Prostate gland (tissue), 2 donors: ENCODE results near the gene APPL2. TPM values are rescaled to one million over a fixed set of nuclear protein-coding genes. Genes with fewer than 3 reads are reported as not detected.

Source experiments
- DNase-seq: peaks from one replicate; pipeline ENCODE4 v3.0.0-alpha.2; 2019; ENCODE audit warnings: low spot score
- H3K27ac ChIP-seq, 2 donors: fragments of 200-600 bp; sonication (generic); 2 replicates each; pipeline ENCODE4 v1.5.1; 2017 to 2019
- H3K27me3 ChIP-seq: fragments of 200-600 bp; sonication (generic); replicated peaks from 2 replicates; pipeline ENCODE4 v1.5.1; 2019; ENCODE audit not compliant: insufficient read depth
- H3K36me3 ChIP-seq, 2 donors: fragments of 200-600 bp; sonication (generic); 1 replicate in 1 of 2; 2 replicates in 1 of 2; pipeline versions ENCODE4 v1.5.1 to v1.8.1; 2017 to 2019
- H3K4me1 ChIP-seq: fragments of 200-600 bp; sonication (generic); replicated peaks from 2 replicates; pipeline ENCODE4 v1.5.1; 2019
- H3K4me3 ChIP-seq, 2 donors: fragments of 200-600 bp; sonication (generic); 2 replicates each; pipeline ENCODE4 v1.5.1; 2017 to 2019
- H3K9me3 ChIP-seq: fragments of 200-600 bp; sonication (generic); 2 replicates; pipeline ENCODE4 v1.5.1; 2017
- CTCF ChIP-seq, 4 experiments: fragments of 200-600 bp in 2 of 4; fragments of 450-650 bp in 2 of 4; sonication (generic) in 2 of 4; IDR thresholded peaks; 1 replicate in 3 of 4; 2 replicates in 1 of 4; pipeline ENCODE4 v1.5.1; 2016 to 2019; ENCODE audit warnings: antibody characterized with exemption in 4 of 4, mild to moderate bottlenecking in 2 of 4, moderate library complexity in 2 of 4
- POLR2A ChIP-seq: fragments of 450-650 bp; IDR thresholded peaks from one replicate; pipeline ENCODE4 v1.6.1; 2016; ENCODE audit warnings: antibody characterized with exemption, mild to moderate bottlenecking
- POLR2AphosphoS5 ChIP-seq: sonication (generic); formaldehyde crosslinking; IDR thresholded peaks from one replicate; pipeline ENCODE4 v1.6.1; 2017; ENCODE audit warnings: antibody characterized with exemption
- WGBS: methylation state at CpG from one replicate; pipeline ENCODE4 v1.1.5; 2018; 5-methylcytosine and 5-hydroxymethylcytosine counted together
- intact Hi-C: fragments of 100-400 bp; cut with DNase I; formaldehyde crosslinking; loops from one replicate; pipeline ENCODE4 v1.14.2; 2022
- total RNA-seq, 2 donors: library from RNA; depleted of rRNA; stranded (reverse); fragments of >200 nt; gene quantifications; one replicate each; pipeline ENCODE4 v1.1.0, GENCODE V29; 2016

APPL2 gene
- total RNA-seq, 2 donors from 2014 or later = 72.0 to 110 TPM

DNA sequence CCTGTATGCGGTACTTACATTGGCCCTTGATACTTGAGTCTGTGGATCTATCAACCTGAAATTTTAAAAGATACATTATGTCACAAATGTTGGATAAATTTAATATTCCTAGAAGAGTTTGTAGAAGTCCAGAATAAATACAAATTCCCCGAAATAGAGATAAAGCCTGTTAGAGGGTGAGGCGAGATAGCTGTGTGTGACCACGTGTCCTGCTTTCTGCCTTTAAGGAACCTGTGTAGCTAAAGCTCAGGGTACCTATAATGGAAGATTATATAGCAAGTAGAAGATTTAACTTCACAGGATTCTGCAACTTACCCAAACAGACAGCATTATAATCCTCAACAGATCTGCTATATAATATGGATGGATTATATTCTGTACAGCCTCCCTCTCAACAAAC is 58.8 kb downstream of the APPL2 start:
- intact Hi-C loops = no loop called here
- no peak overlapping the region for H3K27ac ChIP-seq
- no peaks in the 10 kb centered on the region for H3K4me1 ChIP-seq
- no peak for DNase-seq
- no peak overlapping the region for H3K4me3 ChIP-seq
- H3K9me3 ChIP-seq = no peaks in the 10 kb centered on the region
- no peak for TF ChIP-seq POLR2A
- TF ChIP-seq POLR2AphosphoS5 = no peak
- TF ChIP-seq CTCF (IDR thresholded peaks at IDR 0.05) = no peak
- H3K36me3 ChIP-seq = no peaks in the 10 kb centered on the region
- WGBS = 94% methylated on average over 4 of the region's 4 CpGs
- H3K27me3 ChIP-seq = no peaks in the 10 kb centered on the region

GRCh38 chr12:105175397-105175990 is 60.5 kb downstream of the APPL2 start:
- no peak for TF ChIP-seq CTCF (IDR thresholded peaks at IDR 0.05)
- no peak for TF ChIP-seq POLR2AphosphoS5
- TF ChIP-seq POLR2A = no peak
- Histone ChIP-seq H3K27me3 (no peaks in the 10 kb centered on the region), H3K9me3 (no peaks in the 10 kb centered on the region), H3K36me3 (no peaks in the 10 kb centered on the region), H3K27ac (no peak overlapping the region), H3K4me1 (no peaks in the 10 kb centered on the region), H3K4me3 (no peak overlapping the region)
- WGBS = 67% methylated on average over 2 of the region's 2 CpGs
- DNase-seq = no peak
- intact Hi-C loops = no loop called here

DNA sequence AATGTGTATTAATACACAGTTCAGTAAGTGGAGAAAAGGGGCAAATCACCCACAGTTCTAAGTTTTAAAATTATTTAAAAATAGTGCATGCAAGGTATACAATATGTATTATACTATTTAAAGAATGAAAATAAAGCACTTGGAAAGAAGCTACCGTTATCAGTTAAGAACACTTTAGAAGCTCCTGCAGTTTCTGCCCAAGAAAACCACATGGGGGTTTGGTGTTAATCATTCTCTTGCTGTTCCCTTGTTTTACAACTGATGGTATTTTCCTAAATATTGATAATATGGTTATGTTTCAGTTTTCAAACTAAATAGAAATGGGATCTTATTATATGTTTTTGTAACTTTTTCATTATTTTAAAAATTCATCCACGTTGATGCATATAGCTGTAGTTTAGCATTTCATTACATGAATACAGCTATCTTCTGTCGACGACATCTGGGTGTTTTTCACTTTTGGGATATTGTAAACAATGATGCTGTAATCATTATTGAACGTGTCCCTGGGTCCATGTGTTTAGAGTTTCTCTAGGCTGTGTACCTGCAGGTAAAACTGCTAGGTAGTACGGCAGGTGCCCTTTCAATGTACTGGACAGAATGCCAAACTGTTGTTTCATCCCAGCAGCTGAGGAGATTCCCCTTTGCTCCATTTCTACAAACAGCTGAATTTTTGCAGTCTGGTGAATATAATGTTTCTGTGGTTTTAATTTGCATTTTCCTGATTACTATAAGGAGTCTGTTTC is 64.1 kb downstream of the APPL2 start:
- no peaks in the 10 kb centered on the region for H3K36me3 ChIP-seq
- TF ChIP-seq POLR2A (no peak), CTCF (IDR thresholded peaks at IDR 0.05) (no peak), POLR2AphosphoS5 (no peak)
- intact Hi-C loops = no loop called here

DNA sequence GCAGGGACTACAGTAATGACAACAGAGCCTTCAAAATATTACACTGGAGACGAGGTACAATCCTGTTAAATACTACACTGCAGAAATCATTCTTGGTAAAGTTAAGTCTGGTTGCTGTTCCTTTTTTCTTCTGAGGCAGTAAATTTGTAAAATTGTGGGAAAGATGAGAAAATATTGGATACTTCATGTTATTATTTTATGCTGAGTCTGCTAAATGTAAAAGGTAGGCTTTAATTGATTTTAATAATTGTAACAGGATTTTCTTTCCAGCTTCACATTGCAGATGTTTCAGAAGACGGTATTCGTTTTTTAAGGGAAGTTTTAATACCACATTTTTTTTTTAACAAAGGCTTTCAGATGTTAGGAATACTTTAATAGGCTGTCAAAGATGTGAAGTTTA is 65.8 kb downstream of the APPL2 start:
- TF ChIP-seq CTCF (IDR thresholded peaks at IDR 0.05) (no peak), POLR2A (no peak), POLR2AphosphoS5 (no peak)
- H3K4me1 ChIP-seq = no peaks in the 10 kb centered on the region
- intact Hi-C loops = no loop called here
- no peak overlapping the region for H3K4me3 ChIP-seq
- H3K27me3 ChIP-seq = no peaks in the 10 kb centered on the region
- no peaks in the 10 kb centered on the region for H3K36me3 ChIP-seq
- no peak for DNase-seq
- no peaks in the 10 kb centered on the region for H3K9me3 ChIP-seq
- 73% methylated on average over 3 of the region's 3 CpGs for WGBS
- no peak overlapping the region for H3K27ac ChIP-seq

More for the DNA sequence above, 64.1 kb downstream of the APPL2 start:
- Histone ChIP-seq H3K4me3 (no peak overlapping the region), H3K27me3 (no peaks in the 10 kb centered on the region), H3K27ac (no peak overlapping the region), H3K4me1 (no peaks in the 10 kb centered on the region), H3K9me3 (no peaks in the 10 kb centered on the region)
- no peak for DNase-seq
- 72% methylated on average over 6 of the region's 6 CpGs for WGBS

GRCh38 chr12:105168006-105168405 is 68.0 kb downstream of the APPL2 start:
- Histone ChIP-seq H3K27ac (no peak overlapping the region), H3K9me3 (no peaks in the 10 kb centered on the region), H3K27me3 (no peaks in the 10 kb centered on the region), H3K4me1 (no peaks in the 10 kb centered on the region), H3K4me3 (no peak overlapping the region), H3K36me3 (no peaks in the 10 kb centered on the region)
- TF ChIP-seq POLR2AphosphoS5 (no peak), POLR2A (no peak), CTCF (IDR thresholded peaks at IDR 0.05) (no peak)
- intact Hi-C loops = no loop called here
- no peak for DNase-seq
